Liver (tissue), 3 donors: ENCODE data around the gene SCUBE1.

Experiments used
- CTCF ChIP-seq: fragments of 150-350 bp; IDR thresholded peaks from 2 replicates; pipeline ENCODE4 v1.5.1; 2017; ENCODE audit warnings: improper control_type of control experiment, low read depth, low read length; ENCODE audit not compliant: missing input control
- EGR1 ChIP-seq, 2 donors: IDR thresholded peaks; 2 replicates each; pipeline ENCODE4 v1.6.1; 2016 to 2018; ENCODE audit warnings: antibody characterized with exemption in 2 of 2, low read depth in 2 of 2
- GABPA ChIP-seq, 2 donors: IDR thresholded peaks in 1 of 2; conservative IDR thresholded peaks in 1 of 2; 2 replicates each; pipeline ENCODE4 v1.6.1; 2016; ENCODE audit warnings: antibody characterized with exemption in 2 of 2, mild to moderate bottlenecking in 1 of 2, moderate library complexity in 1 of 2
- MAX ChIP-seq: IDR thresholded peaks from 2 replicates; pipeline ENCODE4 v1.6.1; 2016; ENCODE audit warnings: antibody characterized with exemption
- RAD21 ChIP-seq, 2 donors: IDR thresholded peaks; 2 replicates each; pipeline ENCODE4 v1.6.1; 2016; ENCODE audit warnings: antibody characterized with exemption in 2 of 2, mild to moderate bottlenecking in 2 of 2
- REST ChIP-seq: IDR thresholded peaks from 2 replicates; pipeline ENCODE4 v1.6.1; 2016; ENCODE audit warnings: antibody characterized with exemption, mild to moderate bottlenecking
- RXRA ChIP-seq, 2 donors: IDR thresholded peaks; 2 replicates each; pipeline ENCODE4 v1.6.1; 2017 to 2018; ENCODE audit warnings: antibody characterized with exemption in 2 of 2, mild to moderate bottlenecking in 1 of 2
- TAF1 ChIP-seq: conservative IDR thresholded peaks from 2 replicates; pipeline ENCODE4 v1.6.1; 2016; ENCODE audit warnings: antibody characterized with exemption, mild to moderate bottlenecking
- ZBTB33 ChIP-seq: IDR thresholded peaks from 2 replicates; pipeline ENCODE4 v1.6.1; 2016; ENCODE audit warnings: antibody characterized with exemption
- donor health status: healthy.
- donor health status: healthy.

GRCh38 chr22:43187171-43188099, 155.7 kb downstream of the SCUBE1 start:
- peak; percentile 67 for TF ChIP-seq CTCF
- TF ChIP-seq RAD21 (IDR thresholded peaks at IDR 0.05): no peak
- no peak for TF ChIP-seq ZBTB33
- peak in 1 of 2 donors; percentile 25 for TF ChIP-seq EGR1 (IDR thresholded peaks at IDR 0.05; ENCODE audit: low read depth in 2 of 2)
- peak; percentile 78 to 92 for TF ChIP-seq GABPA (IDR thresholded peaks at IDR 0.05 in 1 of 2, conservative IDR thresholded peaks at IDR 0.05 in 1 of 2)
- no peak for TF ChIP-seq TAF1
- TF ChIP-seq MAX: no peak
- peak; percentile 52 for TF ChIP-seq REST
- no peak for TF ChIP-seq RXRA (IDR thresholded peaks at IDR 0.05)
